Stomach (tissue), 9 donors: ENCODE data around the gene GRIA4. TPM values are rescaled to one million over a fixed set of nuclear protein-coding genes. Genes with fewer than 3 reads are reported as not detected.

Experiments used
- DNase-seq, 2 donors: peaks; one replicate each; pipeline versions ENCODE4 v3.0.0 to v3.0.0-alpha.2; 2013 to 2019
- H3K27ac ChIP-seq, 5 donors: fragments of 200-600 bp in 4 of 5; sonication (generic) in 4 of 5; one replicate each; pipeline ENCODE4 v1.5.1; 2013 to 2019; ENCODE audit warnings: mild to moderate bottlenecking in 1 of 5, moderate library complexity in 1 of 5
- H3K27me3 ChIP-seq, 3 donors: fragments of 200-600 bp; sonication (generic); one replicate each; pipeline ENCODE4 v1.5.1; 2017 to 2019; ENCODE audit warnings: mixed run types in 1 of 3
- H3K36me3 ChIP-seq, 4 donors: fragments of 200-600 bp; sonication (generic); 1 replicate in 3 of 4; 2 replicates in 1 of 4; pipeline ENCODE4 v1.5.1; 2016 to 2019
- H3K4me1 ChIP-seq, 4 donors: fragments of 200-600 bp; sonication (generic); one replicate each; pipeline ENCODE4 v1.5.1; 2016 to 2019
- H3K4me3 ChIP-seq, 4 donors: fragments of 200-600 bp; sonication (generic) in 3 of 4; one replicate each; pipeline ENCODE4 v1.5.1; 2016 to 2019; ENCODE audit warnings: mild to moderate bottlenecking in 1 of 4
- H3K9me3 ChIP-seq, 4 donors: fragments of 200-600 bp; sonication (generic); one replicate each; pipeline ENCODE4 v1.5.1; 2016 to 2019
- CTCF ChIP-seq, 7 experiments: fragments of 450-650 bp in 4 of 7; fragments of 200-600 bp in 3 of 7; sonication (generic) in 3 of 7; IDR thresholded peaks; one replicate each; pipeline ENCODE4 v1.5.1; 2016 to 2019; ENCODE audit warnings: antibody characterized with exemption in 7 of 7, control low read depth in 2 of 7, mild to moderate bottlenecking in 1 of 7
- EP300 ChIP-seq: sonication (generic); formaldehyde crosslinking; IDR thresholded peaks from one replicate; pipeline ENCODE4 v1.6.1; 2017; ENCODE audit warnings: antibody characterized with exemption
- POLR2A ChIP-seq, 4 donors: fragments of 450-650 bp; IDR thresholded peaks; one replicate each; pipeline ENCODE4 v1.6.1; 2016; ENCODE audit warnings: antibody characterized with exemption in 4 of 4, control low read depth in 2 of 4, mild to moderate bottlenecking in 1 of 4, moderate library complexity in 1 of 4
- POLR2AphosphoS5 ChIP-seq, 3 donors: sonication (generic); formaldehyde crosslinking; IDR thresholded peaks; one replicate each; pipeline ENCODE4 v1.6.1; 2016; ENCODE audit warnings: antibody characterized with exemption in 3 of 3
- WGBS, 5 donors: extraction: QIAGEN DNeasy Blood & Tissue Kit in 3 of 5; methylation state at CpG; one replicate each; pipeline versions ENCODE4 v1.1.5 to v1.1.7; 2013 to 2018; 5-methylcytosine and 5-hydroxymethylcytosine counted together
- intact Hi-C: fragments of 100-400 bp; cut with DNase I; formaldehyde crosslinking; loops from one replicate; pipeline ENCODE4 v1.15.1; 2023; ENCODE audit warnings: low total_unique reads
- polyA plus RNA-seq, 3 donors: library from polyadenylated mRNA; stranded (reverse); fragments of 200-250 nt; gene quantifications; one replicate each; pipeline ENCODE4 v1.2.3, GENCODE V29; 2013
- total RNA-seq, 5 donors: library from RNA; depleted of rRNA; stranded (reverse); fragments of >200 nt; gene quantifications; one replicate each; pipeline versions ENCODE4 v1.1.0 to v1.2.3, GENCODE V29; 2014 to 2016
- donor health status: healthy with polysubstance abuse.
- donor health status: Bipolar disorder and iron deficiency.
- donor health status: healthy.

Gene GRIA4
- total and polyA plus RNA-seq, 8 donors: under 0.01 to 5.9 (median 2.0) TPM; not detected in 1

GRCh38 chr11:105592035-105592434 lies 17.8 kb upstream of the GRIA4 start:
- no peak for DNase-seq
- H3K27ac ChIP-seq: no peak overlapping the region
- intact Hi-C loops: no loop called here
- H3K4me3 ChIP-seq: no peak overlapping the region
- TF ChIP-seq POLR2A (IDR thresholded peaks at IDR 0.05): no peak
- no peak for TF ChIP-seq CTCF (IDR thresholded peaks at IDR 0.05)
- no peak for TF ChIP-seq EP300
- TF ChIP-seq POLR2AphosphoS5 (IDR thresholded peaks at IDR 0.05): no peak
- no peaks in the 10 kb centered on the region for H3K36me3 ChIP-seq
- WGBS, 5 donors: 65 to 85% (median 76%) methylated on average over 5 of the region's 5 CpGs
- no peaks in the 10 kb centered on the region for H3K4me1 ChIP-seq
- H3K9me3 ChIP-seq: no peaks in the 10 kb centered on the region
- no peaks in the 10 kb centered on the region for H3K27me3 ChIP-seq

- H3K36me3 ChIP-seq: no peaks in the 10 kb centered on the region
- H3K4me3 ChIP-seq: no peak overlapping the region
- no peaks in the 10 kb centered on the region for H3K27me3 ChIP-seq
- intact Hi-C loops: no loop called here
- 79 to 91% (median 86%) methylated on average over 1 of the region's 1 CpG for WGBS, 5 donors
- no peak overlapping the region for H3K27ac ChIP-seq
- H3K4me1 ChIP-seq: no peaks in the 10 kb centered on the region
- H3K9me3 ChIP-seq: no peaks in the 10 kb centered on the region
- no peak for DNase-seq
- TF ChIP-seq POLR2AphosphoS5 (IDR thresholded peaks at IDR 0.05) (no peak), CTCF (IDR thresholded peaks at IDR 0.05) (no peak), POLR2A (IDR thresholded peaks at IDR 0.05) (no peak), EP300 (no peak)
Observed at GRCh38 chr11:105598371-105598770, 11.5 kb upstream of the GRIA4 start.

- no peak for TF ChIP-seq CTCF (IDR thresholded peaks at IDR 0.05)
- TF ChIP-seq EP300: no peak
- TF ChIP-seq POLR2A (IDR thresholded peaks at IDR 0.05): no peak
- TF ChIP-seq POLR2AphosphoS5 (IDR thresholded peaks at IDR 0.05): no peak
- no peak overlapping the region for H3K4me3 ChIP-seq
- peaks cover 0 to 4% (median 0%) of the 10 kb centered on the region in 3 donors for H3K27me3 ChIP-seq
- no peak overlapping the region for H3K27ac ChIP-seq
- intact Hi-C loops: no loop called here
- H3K36me3 ChIP-seq: no peaks in the 10 kb centered on the region
- no peaks in the 10 kb centered on the region for H3K4me1 ChIP-seq
- peaks cover 0 to 8% (median 0%) of the 10 kb centered on the region in 4 donors for H3K9me3 ChIP-seq
- no peak for DNase-seq
Observed at GRCh38 chr11:105603156-105603555, 6.7 kb upstream of the GRIA4 start.

- no peaks in the 10 kb centered on the region for H3K36me3 ChIP-seq
- H3K9me3 ChIP-seq: peaks cover 0 to 8% (median 0%) of the 10 kb centered on the region in 4 donors
- peak overlapping the region in 3 of 4 donors; percentile 37 to 52 (median 49) for H3K4me3 ChIP-seq
- H3K4me1 ChIP-seq: peaks cover 0 to 27% (median 19%) of the 10 kb centered on the region in 4 donors
- H3K27me3 ChIP-seq: peaks cover 0 to 42% (median 28%) of the 10 kb centered on the region in 3 donors
- TF ChIP-seq EP300 (no peak), POLR2AphosphoS5 (IDR thresholded peaks at IDR 0.05) (no peak), POLR2A (IDR thresholded peaks at IDR 0.05) (no peak), CTCF (IDR thresholded peaks at IDR 0.05) (no peak)
- peak in 1 of 2 donors; percentile 41 for DNase-seq
- intact Hi-C loops: no loop called here
- 8 to 14% (median 12%) methylated on average over 7 of the region's 7 CpGs for WGBS, 5 donors
- no peak overlapping the region for H3K27ac ChIP-seq
Observed at GRCh38 chr11:105609341-105609781, 512 bp upstream of the GRIA4 start.
